Stomach (tissue), 4 donors: ENCODE measurements around the gene MIA3.

Source experiments
- POLR2A ChIP-seq, 4 donors: fragments of 450-650 bp; IDR thresholded peaks; one replicate each; pipeline ENCODE4 v1.6.1; 2016; ENCODE audit warnings: antibody characterized with exemption in 4 of 4, control low read depth in 2 of 4, mild to moderate bottlenecking in 1 of 4, moderate library complexity in 1 of 4
- POLR2AphosphoS5 ChIP-seq, 3 donors: sonication (generic); formaldehyde crosslinking; IDR thresholded peaks; one replicate each; pipeline ENCODE4 v1.6.1; 2016; ENCODE audit warnings: antibody characterized with exemption in 3 of 3
- TF ChIP-seq, protein P1 (sequence below), 7 experiments: fragments of 450-650 bp in 4 of 7; fragments of 200-600 bp in 3 of 7; sonication (generic) in 3 of 7; IDR thresholded peaks; one replicate each; pipeline ENCODE4 v1.5.1; 2016 to 2019; ENCODE audit warnings: antibody characterized with exemption in 7 of 7, control low read depth in 2 of 7, mild to moderate bottlenecking in 1 of 7

GRCh38 chr1:222588135-222588534 lies 29.8 kb upstream of the MIA3 start:
- TF ChIP-seq, protein P1, sequence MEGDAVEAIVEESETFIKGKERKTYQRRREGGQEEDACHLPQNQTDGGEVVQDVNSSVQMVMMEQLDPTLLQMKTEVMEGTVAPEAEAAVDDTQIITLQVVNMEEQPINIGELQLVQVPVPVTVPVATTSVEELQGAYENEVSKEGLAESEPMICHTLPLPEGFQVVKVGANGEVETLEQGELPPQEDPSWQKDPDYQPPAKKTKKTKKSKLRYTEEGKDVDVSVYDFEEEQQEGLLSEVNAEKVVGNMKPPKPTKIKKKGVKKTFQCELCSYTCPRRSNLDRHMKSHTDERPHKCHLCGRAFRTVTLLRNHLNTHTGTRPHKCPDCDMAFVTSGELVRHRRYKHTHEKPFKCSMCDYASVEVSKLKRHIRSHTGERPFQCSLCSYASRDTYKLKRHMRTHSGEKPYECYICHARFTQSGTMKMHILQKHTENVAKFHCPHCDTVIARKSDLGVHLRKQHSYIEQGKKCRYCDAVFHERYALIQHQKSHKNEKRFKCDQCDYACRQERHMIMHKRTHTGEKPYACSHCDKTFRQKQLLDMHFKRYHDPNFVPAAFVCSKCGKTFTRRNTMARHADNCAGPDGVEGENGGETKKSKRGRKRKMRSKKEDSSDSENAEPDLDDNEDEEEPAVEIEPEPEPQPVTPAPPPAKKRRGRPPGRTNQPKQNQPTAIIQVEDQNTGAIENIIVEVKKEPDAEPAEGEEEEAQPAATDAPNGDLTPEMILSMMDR (IDR thresholded peaks at IDR 0.05) = no peak
- TF ChIP-seq POLR2A (IDR thresholded peaks at IDR 0.05) = no peak
- no peak for TF ChIP-seq POLR2AphosphoS5 (IDR thresholded peaks at IDR 0.05)
